ENCODE measurements around the gene CYP46A1. TPM values are rescaled to one million over a fixed set of nuclear protein-coding genes. Genes with fewer than 3 reads are reported as not detected.

The CYP46A1 gene
- polyA plus RNA-seq, 1 donor: 1.5 TPM

- H3K27ac ChIP-seq (ENCODE audit: low read length): peak overlapping the region; percentile 29
Observed at GRCh38 chr14:99774556-99775307, 90.6 kb downstream of the CYP46A1 start.

GRCh38 chr14:99775351-99775750 is 91.3 kb downstream of the CYP46A1 start:
- no CpG with 5 or more reads among the region's 9 CpGs for WGBS (ENCODE audit: insufficient coverage, low lambda C conversion rate)

More at GRCh38 chr14:99774556-99775307, 90.6 kb downstream of the CYP46A1 start:
- DNase-seq: peak in 1 of 2 donors; percentile 28
- peaks cover 3% of the 10 kb centered on the region for H3K4me1 ChIP-seq (ENCODE audit: control insufficient read depth, insufficient read depth, low read length)
- WGBS (ENCODE audit: insufficient coverage, low lambda C conversion rate): 83% methylated on average over 2 of the region's 6 CpGs
- no peak overlapping the region for H3K4me3 ChIP-seq (ENCODE audit: low read length)
- no peaks in the 10 kb centered on the region for H3K27me3 ChIP-seq (ENCODE audit: control insufficient read depth, insufficient read depth, low read length)
- H3K9me3 ChIP-seq (ENCODE audit: control insufficient read depth, low read depth, low read length): no peaks in the 10 kb centered on the region
- H3K36me3 ChIP-seq (ENCODE audit: control insufficient read depth, insufficient read depth, low read length): no peaks in the 10 kb centered on the region

More at GRCh38 chr14:99775351-99775750, 91.3 kb downstream of the CYP46A1 start:
- Histone ChIP-seq H3K4me1 (ENCODE audit: control insufficient read depth, insufficient read depth, low read length) (peaks cover 3% of the 10 kb centered on the region), H3K36me3 (ENCODE audit: control insufficient read depth, insufficient read depth, low read length) (no peaks in the 10 kb centered on the region), H3K4me3 (ENCODE audit: low read length) (no peak overlapping the region), H3K9me3 (ENCODE audit: control insufficient read depth, low read depth, low read length) (no peaks in the 10 kb centered on the region), H3K27ac (ENCODE audit: low read length) (peak overlapping the region; percentile 27), H3K27me3 (ENCODE audit: control insufficient read depth, insufficient read depth, low read length) (no peaks in the 10 kb centered on the region)
- DNase-seq: no peak

Other genes starting within 250 kb of the CYP46A1 start
- 56.9 TPM for gene SETD3, start 203.4 kb upstream of the CYP46A1 start, polyA plus RNA-seq
- gene CCNK, start 202.9 kb upstream of the CYP46A1 start, polyA plus RNA-seq: 43.3 TPM
- 28.5 TPM for gene CCDC85C, start 80.1 kb upstream of the CYP46A1 start, polyA plus RNA-seq
- 0.94 TPM for gene HHIPL1, start 39.2 kb upstream of the CYP46A1 start, polyA plus RNA-seq
- 22.0 TPM for gene EML1, start 109.1 kb downstream of the CYP46A1 start, polyA plus RNA-seq